Right lobe of liver (tissue), 4 donors: ENCODE measurements around the gene UGT8.

ENCODE experiments used
- CTCF ChIP-seq, 4 donors: fragments of 200-600 bp in 3 of 4; fragments of 450-650 bp in 1 of 4; IDR thresholded peaks; one replicate each; pipeline versions ENCODE4 v1.5.1 to v1.8.0; 2016 to 2022; ENCODE audit warnings: antibody characterized with exemption in 4 of 4, mild to moderate bottlenecking in 2 of 4
- POLR2A ChIP-seq: fragments of 450-650 bp; IDR thresholded peaks from one replicate; pipeline ENCODE4 v1.6.1; 2017; ENCODE audit warnings: antibody characterized with exemption, mild to moderate bottlenecking
- donor health status: DM: no; HTN: no; CAD: no.
- donor health status: DM: no; HTN: no; CAD: no.
- donor health status: DM: no; HTN: yes; CAD: no.

- TF ChIP-seq CTCF (IDR thresholded peaks at IDR 0.05) (no peak), POLR2A (no peak)
These were observed 16.8 kb downstream of the UGT8 start for GRCh38 chr4:114615435-114615834.
